Left renal cortex interstitium (tissue), 4 donors: Measurements from ENCODE around the gene APBB2. TPM values are rescaled to one million over a fixed set of nuclear protein-coding genes. Genes with fewer than 3 reads are reported as not detected.
A peak's percentile ranks its signal among the peaks of the same experiment; 100 is the strongest.

Experiments used
- DNase-seq, 4 donors: peaks; one replicate each; pipeline ENCODE4 v3.0.0-alpha.2; 2013; ENCODE audit warnings: low read depth in 4 of 4, low spot score in 2 of 4, missing footprints in 1 of 4
- polyA plus RNA-seq, 4 donors: library from polyadenylated mRNA; unstranded; fragments of 120-200 nt; gene quantifications; one replicate each; pipeline ENCODE4 v1.2.1, GENCODE V29; 2013; ENCODE audit not compliant: insufficient read length in 4 of 4

Gene APBB2
- polyA plus RNA-seq, 4 donors, result 44.4 to 63.6 (median 55.8) TPM

DNA sequence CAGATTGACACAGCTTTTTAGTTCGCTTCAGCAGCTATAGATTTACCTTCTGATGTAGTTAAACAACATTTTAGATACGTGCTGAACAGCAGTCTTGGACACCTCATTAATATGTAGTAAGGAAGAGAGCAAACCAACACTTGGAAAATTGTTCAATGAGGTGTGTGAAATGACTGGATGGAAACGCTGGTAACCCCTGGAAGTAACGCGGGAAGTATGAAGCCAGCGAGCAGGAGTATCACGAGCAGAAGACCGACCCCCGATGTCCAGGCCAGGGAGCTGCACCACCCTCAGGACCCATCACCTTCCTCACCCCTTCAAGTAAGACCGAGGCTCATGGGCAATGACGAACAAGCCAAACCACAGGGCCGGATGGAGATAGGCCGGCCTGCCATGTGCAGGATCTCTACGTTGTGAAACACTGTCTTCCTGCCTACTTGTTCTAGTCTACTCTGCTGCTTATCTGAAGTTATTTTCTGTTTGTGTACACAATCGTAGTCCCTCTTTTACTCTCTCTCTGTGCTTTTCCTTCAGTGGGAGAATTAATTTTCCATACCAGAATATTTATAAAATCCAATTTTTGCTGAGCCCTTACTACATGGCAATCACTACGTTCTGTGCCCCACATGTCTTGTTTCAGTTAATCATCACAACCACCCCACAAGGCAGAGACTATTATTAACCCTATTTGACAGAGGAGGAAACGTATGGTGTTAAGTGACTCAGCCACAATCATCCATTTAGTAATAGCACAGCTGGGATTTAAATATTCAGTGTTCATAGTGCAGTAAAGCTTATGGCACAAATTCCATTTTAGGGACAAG, 221.7 kb downstream of the APBB2 start:
- DNase-seq, result no peak

DNA sequence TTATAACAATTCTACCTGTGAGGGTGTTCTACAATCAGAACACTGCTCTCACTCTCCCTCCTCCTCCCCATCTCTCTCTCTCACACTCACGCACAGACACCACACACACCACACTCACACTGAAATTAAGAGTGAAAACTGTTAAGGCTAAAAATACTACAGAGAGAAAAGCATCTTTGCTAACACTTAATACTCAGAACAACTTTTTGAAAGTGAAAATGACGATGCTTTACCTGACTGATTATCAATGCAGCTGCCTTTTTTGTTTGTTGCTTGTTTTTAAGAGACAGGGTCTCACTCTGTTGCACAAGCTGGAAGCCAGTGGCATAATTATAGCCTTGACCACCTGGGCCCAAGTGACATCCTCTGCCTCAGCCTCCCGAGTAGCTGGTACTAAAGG, 222.4 kb downstream of the APBB2 start:
- no peak for DNase-seq

GRCh38 chr4:40990899-40991265, 223.5 kb downstream of the APBB2 start:
- DNase-seq, result no peak

DNA sequence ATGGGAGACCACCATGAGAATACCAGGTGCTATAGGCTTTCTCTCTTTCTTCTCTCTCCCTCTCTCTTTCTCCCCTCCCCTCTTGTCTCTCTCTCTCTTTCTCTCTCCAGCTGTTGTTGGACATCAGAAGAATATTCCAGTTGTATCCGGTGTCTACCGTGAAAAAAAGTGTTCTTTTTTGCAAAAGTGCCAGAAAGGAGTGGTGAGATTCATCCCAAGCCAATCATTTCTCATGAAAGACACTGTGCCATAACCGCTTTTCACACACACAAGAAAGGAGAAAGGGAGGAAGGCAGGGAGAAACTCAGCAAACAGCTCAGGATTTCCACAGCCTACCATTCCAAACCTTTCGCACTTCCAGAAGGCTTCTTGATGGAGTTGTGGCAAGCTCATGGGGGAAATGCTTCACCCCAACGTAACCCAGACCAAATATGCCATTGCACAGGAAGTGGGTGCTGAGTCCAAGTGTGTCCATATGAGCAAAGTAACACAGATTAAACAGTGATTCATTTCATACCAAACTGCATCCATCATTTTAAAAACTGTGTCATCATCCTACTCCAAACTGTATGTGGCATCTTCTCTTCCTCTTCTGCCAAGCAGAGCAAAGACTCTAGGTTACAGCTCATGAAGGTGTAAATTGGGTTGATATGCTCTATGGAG, 224.0 kb downstream of the APBB2 start:
- DNase-seq, result no peak

DNA sequence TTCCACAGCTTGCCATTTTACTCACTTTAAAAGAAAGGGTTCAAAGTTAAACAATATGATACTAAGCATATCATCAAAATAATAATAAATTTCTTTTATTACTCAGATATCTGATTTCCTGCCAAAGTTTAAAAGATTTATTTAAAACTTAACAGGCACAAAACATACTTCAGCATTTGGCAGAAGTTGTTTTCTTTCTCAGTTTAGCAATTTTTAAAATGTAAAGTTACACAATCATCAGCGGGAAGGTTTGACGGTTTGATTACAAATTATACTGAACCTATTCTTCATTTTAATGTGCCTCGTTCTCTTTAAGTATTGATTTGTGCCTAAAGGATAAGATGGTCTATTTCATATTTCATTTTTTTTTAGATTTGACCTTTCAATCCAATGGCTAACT, 227.2 kb downstream of the APBB2 start:
- no peak for DNase-seq

DNA sequence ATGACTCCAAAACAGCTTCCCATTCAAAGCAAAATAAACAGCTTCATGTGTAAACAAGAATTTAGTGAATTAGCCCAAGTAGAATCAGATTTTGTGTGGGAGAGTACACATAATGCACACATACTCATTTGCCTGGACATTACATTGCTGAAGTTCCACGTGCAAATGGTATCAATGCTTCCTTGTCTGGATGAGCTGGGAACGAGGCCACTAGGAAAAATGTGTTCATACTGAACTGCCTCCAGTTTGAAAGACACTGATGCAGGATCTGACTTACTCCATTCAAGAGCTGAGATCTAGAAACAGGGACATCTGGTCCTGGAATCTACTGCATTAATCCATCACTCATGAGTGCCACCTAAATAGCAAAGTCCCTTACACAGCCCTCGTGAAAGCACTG, 228.0 kb downstream of the APBB2 start:
- no peak for DNase-seq

- DNase-seq, result no peak
Observed at GRCh38 chr4:40984051-40984450, 230.3 kb downstream of the APBB2 start.

- DNase-seq, result no peak
Observed at GRCh38 chr4:40980318-40980883, 233.9 kb downstream of the APBB2 start.

DNA sequence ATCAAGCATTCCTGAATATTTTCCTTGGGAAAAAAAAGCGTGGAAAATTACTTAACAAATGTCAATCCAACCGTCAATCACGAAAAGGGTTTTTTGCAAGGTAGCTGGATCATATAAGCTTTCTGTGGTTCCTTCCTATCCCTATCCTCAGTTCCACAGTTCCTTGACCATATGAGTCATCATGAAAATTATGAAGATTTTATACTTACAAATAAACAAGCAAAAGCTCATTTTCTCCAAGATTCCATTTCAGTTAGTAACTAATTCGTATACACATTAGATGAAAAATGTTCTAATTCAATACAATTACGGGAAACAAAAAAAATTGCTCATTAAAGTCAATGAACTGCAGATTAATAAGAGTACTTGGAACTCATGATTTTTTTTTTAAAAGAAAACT, 235.8 kb downstream of the APBB2 start:
- no peak for DNase-seq

- DNase-seq, result peak in 1 of 4 donors; percentile 68
Observed at GRCh38 chr4:40976343-40976742, 238.0 kb downstream of the APBB2 start.

GRCh38 chr4:40972722-40973121, 241.6 kb downstream of the APBB2 start:
- DNase-seq, result no peak

- DNase-seq, result no peak
Observed at GRCh38 chr4:40971338-40971737, 243.0 kb downstream of the APBB2 start.

DNA sequence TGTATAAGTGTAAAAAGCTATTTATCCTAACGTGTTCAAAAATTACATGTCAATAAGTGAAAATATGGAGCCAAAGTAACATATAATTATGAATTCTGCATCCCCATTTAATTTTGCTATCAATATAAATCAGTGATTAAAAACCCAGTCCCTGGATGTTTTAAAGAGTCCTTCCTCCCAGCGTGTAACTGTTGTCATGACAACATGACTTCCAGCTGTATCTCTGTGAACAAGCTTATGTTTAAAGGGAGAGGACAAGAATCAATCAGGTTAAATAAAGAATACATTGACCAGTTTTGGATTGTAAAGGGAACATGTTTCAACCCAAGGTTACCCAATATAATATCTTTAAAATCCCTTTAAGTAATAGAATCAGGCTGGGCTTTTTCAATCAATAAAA, 244.8 kb downstream of the APBB2 start:
- no peak for DNase-seq

DNA sequence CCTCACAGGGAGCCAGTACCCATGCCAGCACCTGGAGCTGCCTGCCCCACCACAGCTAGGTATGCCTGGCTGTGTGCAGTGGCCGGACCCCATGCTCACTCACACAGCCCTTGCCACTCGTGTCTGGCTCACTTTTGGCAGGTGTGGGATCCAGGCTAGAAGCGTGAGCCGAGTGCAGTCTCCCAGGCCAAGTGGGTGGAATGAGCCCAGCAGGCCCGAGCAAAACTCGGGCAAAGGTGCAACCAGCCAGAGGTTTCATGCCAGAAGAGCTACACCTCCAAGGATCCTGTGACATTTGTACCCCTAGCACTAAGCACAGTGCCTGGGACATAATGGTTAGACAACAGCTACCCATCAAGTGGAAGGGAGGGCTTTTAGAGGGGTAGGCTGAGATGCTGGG, 246.8 kb downstream of the APBB2 start:
- DNase-seq, result no peak

DNA sequence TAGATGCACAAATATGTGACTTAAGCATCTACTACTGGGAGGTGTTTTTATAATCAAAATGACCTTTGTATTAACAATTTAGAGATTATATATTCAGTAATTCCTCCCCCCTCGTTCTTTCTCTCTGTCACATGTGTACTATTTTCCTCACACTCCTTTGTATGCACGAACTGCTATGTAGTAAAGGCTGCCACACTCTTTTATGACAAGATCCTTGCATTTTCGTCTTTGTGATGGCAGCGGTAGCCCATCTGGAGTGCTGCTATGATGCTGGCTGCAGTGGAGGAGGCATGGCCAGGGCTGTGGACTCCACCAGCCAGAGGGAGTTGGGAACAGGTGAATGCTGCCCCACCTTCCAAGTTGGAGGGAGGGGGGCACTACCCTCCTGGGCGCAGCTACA, 248.3 kb downstream of the APBB2 start:
- no peak for DNase-seq

GRCh38 chr4:40963897-40964478, 250.4 kb downstream of the APBB2 start:
- no peak for DNase-seq

- no peak for DNase-seq
Observed at GRCh38 chr4:40962551-40963180, 251.7 kb downstream of the APBB2 start.

DNA sequence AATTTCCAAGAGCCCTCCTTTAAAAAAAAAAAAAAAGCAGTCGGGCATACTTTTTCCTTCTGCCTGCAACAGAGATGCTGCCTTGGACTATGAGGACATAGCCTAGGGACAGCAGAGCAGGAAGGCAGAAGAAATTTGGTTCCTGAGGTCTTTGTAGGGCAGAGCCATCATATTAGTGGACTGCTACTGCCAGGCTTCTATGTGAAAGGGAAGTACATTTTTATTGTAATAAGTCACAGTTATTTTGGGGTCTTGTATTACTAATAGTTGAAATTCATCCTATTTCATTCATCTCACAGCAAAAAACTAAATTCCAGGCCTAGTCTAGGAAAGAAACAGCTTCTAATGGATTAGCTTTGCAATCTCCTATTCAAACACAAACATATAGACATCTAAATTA, 253.4 kb downstream of the APBB2 start:
- no peak for DNase-seq

DNA sequence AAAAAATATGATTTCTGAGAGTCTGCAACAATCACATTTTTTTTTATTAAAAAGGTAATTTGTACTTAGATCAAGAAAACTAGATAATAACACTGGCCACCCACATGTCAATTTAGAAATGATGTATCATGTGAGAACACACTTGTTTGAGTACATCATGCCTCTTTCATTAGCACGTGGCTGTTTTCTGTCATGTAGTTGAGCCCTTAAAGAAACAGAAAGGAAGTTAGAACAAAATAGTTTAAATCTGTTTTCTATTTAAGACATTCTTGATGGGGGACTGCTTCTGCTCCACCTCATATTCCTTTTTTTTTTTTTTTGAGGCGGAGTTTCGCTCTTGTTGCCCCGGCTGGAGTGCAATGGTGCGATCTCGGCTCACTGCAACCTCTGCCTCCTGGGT, 257.1 kb downstream of the APBB2 start:
- DNase-seq, result no peak

DNA sequence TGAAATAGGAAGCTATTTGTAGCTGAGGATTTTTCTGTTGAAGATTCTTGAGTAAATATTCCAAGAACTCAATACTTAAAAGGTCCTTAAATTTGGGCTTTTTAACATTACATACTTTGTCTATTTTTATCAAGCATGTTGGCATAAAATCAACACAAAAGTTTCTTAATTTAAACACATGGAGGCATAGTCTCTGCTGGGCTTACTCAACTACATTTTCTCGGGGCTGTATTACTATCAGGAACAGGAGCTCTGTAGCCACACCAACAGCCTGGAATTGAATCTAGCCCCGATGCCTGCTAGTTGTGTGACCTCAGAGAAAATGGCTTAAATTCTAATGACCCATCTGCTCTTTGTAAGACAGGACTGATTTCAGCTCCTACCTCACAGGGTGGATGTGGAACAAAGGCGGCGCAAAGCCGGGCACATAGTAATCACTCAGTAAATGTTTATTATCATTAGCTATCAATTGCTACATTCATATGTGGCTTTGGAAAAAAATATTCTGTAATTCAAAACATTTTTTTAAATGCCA, 257.6 kb downstream of the APBB2 start:
- no peak for DNase-seq

DNA sequence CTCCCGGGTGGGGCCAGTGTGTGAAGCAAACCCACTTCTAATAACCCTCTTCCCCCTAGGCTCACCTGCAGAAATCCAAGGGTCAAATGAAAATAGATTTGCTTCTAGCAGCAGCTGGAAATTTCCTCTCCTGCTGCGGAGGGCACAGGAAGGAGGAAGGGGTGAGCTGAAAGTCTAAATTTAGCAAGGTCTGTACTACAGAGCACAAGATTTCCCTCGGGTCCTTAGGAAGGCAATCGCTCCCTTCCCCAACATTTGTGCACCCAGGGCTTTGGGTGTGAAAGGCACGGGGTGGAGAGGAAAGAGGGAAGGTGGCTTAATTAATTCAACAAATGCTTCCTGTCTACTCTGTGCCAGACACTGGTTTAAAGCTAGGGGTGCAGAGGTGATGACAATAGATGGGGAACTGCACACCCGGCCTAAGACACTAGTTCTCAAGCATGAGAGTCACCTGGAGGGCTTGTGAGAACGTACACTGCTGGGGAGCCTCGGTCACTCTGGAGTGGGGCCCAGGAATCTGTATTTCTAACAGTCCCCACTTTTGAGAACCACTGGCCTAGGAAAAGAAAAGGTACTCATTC, 260.2 kb downstream of the APBB2 start:
- no peak for DNase-seq
